NCI-H1105 treated with DMSO at 0.1 percent for 48 hours (cell line): Measurements from ENCODE around the gene RAP1GAP.
"Not testable (repeated sequence)": the region's sequence is repeated elsewhere in the genome, so short reads cannot be mapped to it uniquely, and the experiment has no call there.

ENCODE experiments used
- DNase-seq: peaks from one replicate; lab custom pipeline; 2025; lab: John Stamatoyannopoulos, UW

Gene RAP1GAP

GRCh38 chr1:21677168-21677567, 8.0 kb upstream of the RAP1GAP start:
- no peak for DNase-seq

GRCh38 chr1:21674957-21675356, 5.8 kb upstream of the RAP1GAP start:
- no peak for DNase-seq

GRCh38 chr1:21673853-21674252, 4.7 kb upstream of the RAP1GAP start:
- DNase-seq: not testable (repeated sequence)

- DNase-seq: no peak
Observed at GRCh38 chr1:21673277-21673780, 4.2 kb upstream of the RAP1GAP start.

- no peak for DNase-seq
Observed at GRCh38 chr1:21672478-21673276, 3.5 kb upstream of the RAP1GAP start.

- no peak for DNase-seq
Observed at GRCh38 chr1:21671915-21672314, 2.8 kb upstream of the RAP1GAP start.

GRCh38 chr1:21670956-21671902, 2.1 kb upstream of the RAP1GAP start:
- no peak for DNase-seq

- no peak for DNase-seq
Observed at GRCh38 chr1:21670059-21670881, 1.1 kb upstream of the RAP1GAP start.

- no peak for DNase-seq
Observed at GRCh38 chr1:21668951-21669257, 253 bp downstream of the RAP1GAP start.

GRCh38 chr1:21668232-21668950, 766 bp downstream of the RAP1GAP start:
- DNase-seq: no peak

- no peak for DNase-seq
Observed at GRCh38 chr1:21667348-21668231, 1.6 kb downstream of the RAP1GAP start.

- DNase-seq: no peak
Observed at GRCh38 chr1:21666576-21667320, 2.4 kb downstream of the RAP1GAP start.

- no peak for DNase-seq
Observed at GRCh38 chr1:21665711-21666575, 3.2 kb downstream of the RAP1GAP start.

- DNase-seq: no peak
Observed at GRCh38 chr1:21664806-21665588, 4.2 kb downstream of the RAP1GAP start.

- no peak for DNase-seq
Observed at GRCh38 chr1:21663951-21664805, 5.0 kb downstream of the RAP1GAP start.

GRCh38 chr1:21663248-21663950, 5.8 kb downstream of the RAP1GAP start:
- DNase-seq: no peak
